GM18873 (cell line): ENCODE data around the gene SREK1.
"Not testable (repeated sequence)": the region's sequence is repeated elsewhere in the genome, so short reads cannot be mapped to it uniquely, and the experiment has no call there.

Experiments
- ATAC-seq: cut with Tn5 transposase; IDR thresholded peaks from one replicate; pipeline ENCODE4 v1.9.1; 2021; ENCODE audit warnings: mild to moderate bottlenecking, moderate library complexity, moderate number of reproducible peaks; ENCODE audit not compliant: unreplicated experiment, low FRiP score

Gene SREK1

DNA sequence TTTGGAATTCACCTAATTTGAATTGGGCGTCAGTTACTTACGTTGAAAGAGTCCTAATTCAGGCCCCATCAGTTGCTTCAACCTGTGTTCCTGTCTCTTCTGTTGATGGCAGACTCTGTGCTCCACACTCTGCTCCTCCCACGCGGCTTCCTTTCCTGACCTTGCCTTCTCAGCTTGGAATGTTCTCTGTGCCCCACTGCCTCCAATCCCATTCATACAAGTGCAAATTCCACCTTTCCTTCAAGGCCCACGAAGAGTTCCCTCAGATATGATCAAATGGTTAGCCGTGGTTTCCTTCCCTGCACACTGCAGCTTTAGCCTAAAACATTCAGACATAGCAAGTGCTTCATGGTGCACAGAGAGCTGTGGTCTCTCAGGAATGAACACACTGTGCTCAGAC lies 65.7 kb downstream of the SREK1 start:
- ATAC-seq = no peak

DNA sequence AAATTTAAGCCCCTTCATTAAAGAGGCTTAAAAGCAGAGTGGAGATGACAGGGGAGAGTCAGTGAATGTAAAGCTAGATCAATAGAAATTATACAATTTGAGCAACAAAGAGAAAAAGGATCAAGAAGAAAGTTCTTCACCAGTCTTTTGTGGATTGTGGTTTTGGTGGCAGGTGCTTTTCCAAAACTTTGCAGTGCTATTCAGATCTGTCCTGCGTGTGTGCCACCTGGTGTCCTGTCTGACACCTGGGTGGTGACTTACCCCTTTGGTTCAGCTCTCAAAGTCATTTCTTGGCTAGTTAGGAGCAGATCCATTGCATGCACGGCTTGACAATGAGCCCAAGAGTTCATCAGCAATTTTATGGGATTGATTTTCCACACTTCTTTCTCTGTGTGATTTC lies 69.4 kb downstream of the SREK1 start:
- no peak for ATAC-seq

DNA sequence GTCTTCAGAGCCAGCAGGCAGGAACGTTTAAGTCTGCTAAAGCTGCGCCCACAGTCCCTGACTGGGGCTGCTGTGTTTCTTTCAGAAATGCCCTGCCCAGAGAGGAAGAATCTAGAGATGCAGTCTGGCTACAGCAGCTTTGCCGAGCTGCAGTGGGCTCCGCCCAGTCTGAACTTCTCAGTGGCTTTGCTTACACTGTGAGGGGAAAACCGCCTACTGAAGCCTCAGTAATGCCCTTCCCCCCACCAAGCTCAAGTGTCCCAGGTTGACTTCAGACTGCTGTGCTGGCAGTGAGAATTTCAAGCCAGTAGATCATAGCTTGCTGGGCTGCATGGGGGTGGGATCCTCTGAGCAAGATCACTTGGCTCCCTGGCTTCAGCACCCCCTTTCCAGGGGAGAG lies 78.4 kb downstream of the SREK1 start:
- ATAC-seq = no peak

- not testable (repeated sequence) for ATAC-seq
Observed at GRCh38 chr5:66222896-66223295, 78.8 kb downstream of the SREK1 start.

DNA sequence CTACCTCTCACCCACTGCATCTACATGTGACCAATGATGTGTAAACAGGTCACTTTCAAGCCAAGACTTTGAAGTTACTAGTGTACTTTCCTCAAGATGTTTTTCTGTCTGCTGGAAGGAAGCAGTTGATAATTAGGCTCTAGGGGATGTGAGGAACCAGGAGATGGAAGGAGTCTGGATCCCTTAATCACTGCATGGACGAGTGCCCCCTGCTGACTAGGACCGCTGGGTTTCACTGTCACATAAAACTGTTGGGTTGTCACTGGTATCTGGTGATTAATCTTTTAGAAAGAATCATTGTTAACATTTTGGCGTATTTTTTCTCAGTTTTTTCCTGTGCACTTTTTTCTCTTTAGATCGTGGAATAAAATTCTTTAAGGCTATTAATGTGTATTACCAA lies 79.5 kb downstream of the SREK1 start:
- ATAC-seq = no peak

DNA sequence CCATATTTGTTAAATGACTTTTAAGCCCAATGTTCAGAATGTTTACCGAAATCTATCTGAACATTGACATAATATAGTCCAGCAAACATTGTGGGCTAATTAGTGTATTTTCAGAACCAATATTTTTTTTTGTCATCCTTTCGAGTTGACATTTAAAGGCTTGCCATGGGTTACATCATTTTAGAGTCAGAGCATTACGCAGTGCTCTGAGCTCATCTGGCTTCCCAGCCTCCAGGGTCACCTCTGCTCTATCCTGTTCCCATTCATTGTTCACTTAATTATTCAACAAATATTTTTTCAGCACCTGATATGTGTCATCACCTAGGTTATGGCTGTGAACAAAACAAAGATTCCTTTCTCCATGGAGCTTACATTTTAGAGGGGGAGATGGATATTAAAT lies 80.2 kb downstream of the SREK1 start:
- no peak for ATAC-seq

DNA sequence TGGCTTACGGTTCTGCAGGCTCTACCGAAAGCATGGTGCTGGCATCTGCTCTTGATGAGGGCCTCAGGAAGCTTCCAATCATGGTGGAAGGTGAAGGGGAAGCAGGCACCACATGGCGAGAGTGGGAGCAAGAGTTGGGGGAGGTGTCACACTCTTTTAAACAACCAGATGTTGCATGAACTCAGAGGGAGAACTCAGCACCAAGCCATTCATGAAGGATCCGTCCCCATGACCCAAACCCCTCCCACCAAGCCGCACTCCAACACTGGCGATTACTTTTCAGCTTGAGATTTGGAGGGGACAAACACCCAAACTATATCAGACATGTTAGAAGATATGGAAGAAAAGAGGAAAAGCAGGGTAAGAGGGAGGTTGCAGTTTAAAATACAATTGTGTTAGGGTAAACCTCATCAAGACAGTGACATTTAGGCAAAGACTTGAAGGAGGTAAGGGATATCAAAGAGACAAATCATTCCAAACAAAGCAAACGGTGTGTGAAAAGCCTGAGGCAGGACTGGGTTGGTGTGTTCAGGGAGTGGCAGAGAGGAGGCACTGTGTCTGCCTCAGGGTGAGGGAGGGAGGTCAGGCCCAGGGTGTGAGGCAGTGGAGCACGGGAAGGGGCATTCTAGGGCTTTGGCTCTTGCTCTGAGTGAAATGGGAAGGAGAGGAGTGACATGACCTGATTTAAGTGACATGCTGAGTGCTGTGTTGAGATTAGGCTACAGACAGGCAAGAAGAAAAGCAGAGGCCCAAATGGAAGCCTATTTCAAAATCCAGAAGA lies 80.9 kb downstream of the SREK1 start:
- no peak for ATAC-seq

- ATAC-seq = no peak
Observed at GRCh38 chr5:66230551-66230950, 86.5 kb downstream of the SREK1 start.

DNA sequence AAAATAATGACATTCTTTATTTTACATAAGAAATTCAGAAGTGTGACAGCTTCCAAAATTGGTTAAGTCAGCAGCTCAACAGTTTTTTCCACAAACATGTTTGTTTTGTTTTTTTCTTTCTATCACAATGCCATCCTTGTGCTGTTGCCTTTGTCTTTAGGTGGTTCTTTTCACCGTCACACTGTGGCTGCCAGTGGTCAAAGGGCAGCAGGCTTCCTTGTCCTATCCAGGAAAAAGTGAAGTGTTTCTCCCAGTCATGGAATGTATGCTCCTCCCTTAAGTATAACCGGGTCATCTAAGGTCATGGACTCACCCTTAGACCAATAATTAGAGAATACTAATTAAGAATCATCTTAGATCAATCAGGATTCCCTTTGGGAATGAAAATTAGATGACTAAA lies 87.4 kb downstream of the SREK1 start:
- ATAC-seq = no peak

- ATAC-seq = no peak
Observed at GRCh38 chr5:66232275-66232674, 88.2 kb downstream of the SREK1 start.

DNA sequence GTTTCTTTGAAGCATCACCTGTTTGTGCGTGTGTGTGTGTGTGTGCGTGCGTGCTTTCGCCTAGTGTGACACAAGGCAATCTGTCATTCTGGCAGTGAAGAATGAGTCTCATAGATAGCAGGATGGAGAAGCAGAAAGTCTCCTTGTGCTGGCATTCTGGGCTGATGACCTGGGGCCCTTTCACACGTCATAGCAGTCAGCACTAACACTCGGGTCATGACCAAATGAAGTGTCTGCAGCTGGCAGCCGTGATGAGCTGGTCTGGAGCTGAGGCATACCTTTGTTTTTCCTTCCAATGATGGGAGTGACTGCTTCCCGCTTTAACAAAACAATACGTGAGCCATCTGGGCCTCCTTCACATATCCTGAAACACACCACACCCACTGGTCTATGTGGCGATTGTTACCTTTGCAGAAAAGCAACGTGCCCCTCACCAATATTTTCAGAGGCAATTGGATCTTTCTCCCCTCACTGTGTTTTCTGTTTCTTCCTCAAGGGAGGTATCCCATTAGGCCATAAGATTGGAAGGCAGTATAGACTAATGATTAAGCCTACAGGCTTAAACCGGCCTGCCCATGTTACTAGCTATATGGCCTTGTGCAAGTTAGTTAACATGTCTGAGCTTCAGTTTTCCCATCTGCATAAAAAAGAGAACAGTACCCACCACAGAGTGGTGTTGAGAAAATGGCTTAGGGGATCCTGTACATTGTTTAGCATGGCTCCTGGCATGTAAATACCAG lies 88.8 kb downstream of the SREK1 start:
- ATAC-seq = no peak
